HepG2 (cell line): Measurements from ENCODE around the gene NTMT1. TPM values are rescaled to one million over a fixed set of nuclear protein-coding genes. Genes with fewer than 3 reads are reported as not detected.

Experiments
- EP300 ChIP-seq, 3 experiments: sonication (generic) in 1 of 3; formaldehyde crosslinking in 1 of 3; IDR thresholded peaks; 2 replicates each; pipeline versions ENCODE4 v1.5.1 to v1.6.1; 2011 to 2020; ENCODE audit warnings: low read depth in 2 of 3, low read length in 2 of 3, borderline replicate concordance in 1 of 3, improper control_type of control experiment in 1 of 3, mild to moderate bottlenecking in 1 of 3, missing genetic modification reagents in 1 of 3, moderate library complexity in 1 of 3
- ETV5 ChIP-seq: IDR thresholded peaks from 2 replicates; pipeline ENCODE4 v1.6.1; 2018; ENCODE audit warnings: missing biosample characterization, missing genetic modification reagents, inconsistent platforms, borderline replicate concordance
- FOXA1 ChIP-seq, 2 experiments: fragments of 450-650 bp in 1 of 2; sonication (generic) in 1 of 2; formaldehyde crosslinking in 1 of 2; IDR thresholded peaks; 2 replicates each; pipeline versions ENCODE4 v1.4.0 to v1.6.1; 2016 to 2020; ENCODE audit warnings: missing genetic modification reagents in 1 of 2
- HIVEP1 ChIP-seq: sonication (generic); formaldehyde crosslinking; IDR thresholded peaks from 2 replicates; pipeline ENCODE4 v1.4.0; 2020; ENCODE audit warnings: mild to moderate bottlenecking, missing genetic modification reagents
- HMG20A ChIP-seq: IDR thresholded peaks from 2 replicates; pipeline ENCODE4 v1.6.1; 2016; ENCODE audit warnings: borderline replicate concordance
- HNRNPK ChIP-seq: fragments of 200-400 bp; formaldehyde crosslinking; IDR thresholded peaks from 2 replicates; pipeline ENCODE4 v1.6.1; 2018; ENCODE audit warnings: low read length, low read depth, moderate library complexity, mild to moderate bottlenecking; ENCODE audit not compliant: poor library complexity, severe bottlenecking
- HOXA7 ChIP-seq: sonication (generic); formaldehyde crosslinking; IDR thresholded peaks from 2 replicates; pipeline ENCODE4 v1.8.1; 2022; ENCODE audit warnings: mild to moderate bottlenecking, missing genetic modification reagents, moderate library complexity
- KAT7 ChIP-seq: IDR thresholded peaks from 2 replicates; pipeline ENCODE4 v1.6.1; 2018; ENCODE audit warnings: borderline replicate concordance, missing compliant biosample characterization
- KDM1A ChIP-seq: IDR thresholded peaks from 2 replicates; pipeline ENCODE4 v1.6.1; 2016; ENCODE audit warnings: missing compliant biosample characterization
- MTA3 ChIP-seq: sonication (generic); formaldehyde crosslinking; IDR thresholded peaks from 2 replicates; pipeline ENCODE4 v1.4.0; 2020; ENCODE audit warnings: missing genetic modification reagents
- NBN ChIP-seq: fragments of 450-650 bp; conservative IDR thresholded peaks from 2 replicates; pipeline ENCODE4 v1.6.1; 2017
- PCBP1 ChIP-seq: fragments of 200-400 bp; formaldehyde crosslinking; IDR thresholded peaks from 2 replicates; pipeline ENCODE4 v1.6.1; 2017; ENCODE audit warnings: mild to moderate bottlenecking, low read depth, low read length, borderline replicate concordance
- PCBP2 ChIP-seq: fragments of 200-400 bp; formaldehyde crosslinking; optimal IDR thresholded peaks from 2 replicates; pipeline ENCODE3; 2018; ENCODE audit warnings: low read length, low read depth; ENCODE audit not compliant: poor library complexity, severe bottlenecking
- RCOR2 ChIP-seq: IDR thresholded peaks from 2 replicates; pipeline ENCODE4 v1.6.1; 2016; ENCODE audit warnings: missing biosample characterization, missing genetic modification reagents
- TBP ChIP-seq: sonication (generic); formaldehyde crosslinking; IDR thresholded peaks from 2 replicates; pipeline ENCODE4 v1.5.0; 2020; ENCODE audit warnings: missing genetic modification reagents
- TCF7 ChIP-seq: sonication (generic); IDR thresholded peaks from 2 replicates; pipeline ENCODE4 v1.6.1; 2016; ENCODE audit warnings: antibody characterized with exemption, low read depth
- XBP1 ChIP-seq: sonication (generic); formaldehyde crosslinking; IDR thresholded peaks from 2 replicates; pipeline ENCODE4 v1.5.0; 2020; ENCODE audit warnings: missing genetic modification reagents
- XRCC5 ChIP-seq: fragments of 200-400 bp; formaldehyde crosslinking; optimal IDR thresholded peaks from 2 replicates; pipeline ENCODE3; 2017; ENCODE audit warnings: mild to moderate bottlenecking, low read length
- ZBTB38 ChIP-seq: sonication (generic); formaldehyde crosslinking; IDR thresholded peaks from 2 replicates; pipeline ENCODE4 v1.5.1; 2020; ENCODE audit warnings: mild to moderate bottlenecking, missing genetic modification reagents
- ZFX ChIP-seq: sonication (generic); formaldehyde crosslinking; IDR thresholded peaks from 2 replicates; pipeline ENCODE4 v1.4.0; 2020; ENCODE audit warnings: mild to moderate bottlenecking, low read depth, missing genetic modification reagents, moderate library complexity
- ZNF292 ChIP-seq: sonication (generic); formaldehyde crosslinking; IDR thresholded peaks from 2 replicates; pipeline ENCODE4 v1.8.1; 2022; ENCODE audit warnings: mild to moderate bottlenecking, low read depth, missing genetic modification reagents, borderline replicate concordance
- ZNF383 ChIP-seq: sonication (generic); formaldehyde crosslinking; IDR thresholded peaks from 2 replicates; pipeline ENCODE4 v1.4.0; 2020; ENCODE audit warnings: missing genetic modification reagents, mild to moderate bottlenecking, borderline replicate concordance
- ZNF713 ChIP-seq: sonication (generic); formaldehyde crosslinking; IDR thresholded peaks from 2 replicates; pipeline ENCODE4 v1.4.0; 2020; ENCODE audit warnings: mild to moderate bottlenecking, missing genetic modification reagents
- ZNF761 ChIP-seq: sonication (generic); formaldehyde crosslinking; conservative IDR thresholded peaks from 2 replicates; pipeline ENCODE4 v1.4.0; 2020; ENCODE audit warnings: mild to moderate bottlenecking, missing genetic modification reagents
- ZNF768 ChIP-seq: sonication (generic); formaldehyde crosslinking; IDR thresholded peaks from 2 replicates; pipeline ENCODE4 v1.4.0; 2020; ENCODE audit warnings: missing genetic modification reagents
- ZNF780A ChIP-seq: sonication (generic); formaldehyde crosslinking; IDR thresholded peaks from 2 replicates; pipeline ENCODE4 v1.8.0; 2022; ENCODE audit warnings: mild to moderate bottlenecking, missing genetic modification reagents, moderate library complexity
- ZNF790 ChIP-seq: sonication (generic); formaldehyde crosslinking; IDR thresholded peaks from 2 replicates; pipeline ENCODE4 v1.8.0; 2022; ENCODE audit warnings: missing genetic modification reagents, mild to moderate bottlenecking, borderline replicate concordance
- polyA plus RNA-seq, 8 experiments: library from polyadenylated mRNA; depleted of rRNA in 3 of 8; stranded (reverse) in 7 of 8; unstranded in 1 of 8; fragments of >200 nt; fragmentation: Illumina TruSeq in 4 of 8; extraction: Trizol in 4 of 8; gene quantifications; 2 replicates each; pipeline versions ENCODE4 v1.2.1 to v1.2.3, GENCODE V29; 2011 to 2016; ENCODE audit warnings: low read depth in 4 of 8, missing spikeins in 1 of 8, mixed read lengths in 1 of 8; ENCODE audit not compliant: insufficient read depth in 1 of 8
- total RNA-seq, 5 experiments: library from RNA; depleted of rRNA; stranded (reverse); fragments of >200 nt; fragmentation: Illumina TruSeq; extraction: Trizol; gene quantifications; 2 replicates each; pipeline ENCODE4 v1.2.3, GENCODE V29; 2016; ENCODE audit warnings: low read depth in 1 of 5
- TF ChIP-seq, protein P1 (sequence below): sonication (generic); formaldehyde crosslinking; IDR thresholded peaks from 2 replicates; pipeline ENCODE4 v1.4.0; 2020; ENCODE audit warnings: missing genetic modification reagents

NTMT1 gene
- total and polyA plus RNA-seq, 2 of the 13 experiments (the other 11 are each of a cell fraction or from before 2014, with no cell fraction given): 49.1 to 53.8 TPM

DNA sequence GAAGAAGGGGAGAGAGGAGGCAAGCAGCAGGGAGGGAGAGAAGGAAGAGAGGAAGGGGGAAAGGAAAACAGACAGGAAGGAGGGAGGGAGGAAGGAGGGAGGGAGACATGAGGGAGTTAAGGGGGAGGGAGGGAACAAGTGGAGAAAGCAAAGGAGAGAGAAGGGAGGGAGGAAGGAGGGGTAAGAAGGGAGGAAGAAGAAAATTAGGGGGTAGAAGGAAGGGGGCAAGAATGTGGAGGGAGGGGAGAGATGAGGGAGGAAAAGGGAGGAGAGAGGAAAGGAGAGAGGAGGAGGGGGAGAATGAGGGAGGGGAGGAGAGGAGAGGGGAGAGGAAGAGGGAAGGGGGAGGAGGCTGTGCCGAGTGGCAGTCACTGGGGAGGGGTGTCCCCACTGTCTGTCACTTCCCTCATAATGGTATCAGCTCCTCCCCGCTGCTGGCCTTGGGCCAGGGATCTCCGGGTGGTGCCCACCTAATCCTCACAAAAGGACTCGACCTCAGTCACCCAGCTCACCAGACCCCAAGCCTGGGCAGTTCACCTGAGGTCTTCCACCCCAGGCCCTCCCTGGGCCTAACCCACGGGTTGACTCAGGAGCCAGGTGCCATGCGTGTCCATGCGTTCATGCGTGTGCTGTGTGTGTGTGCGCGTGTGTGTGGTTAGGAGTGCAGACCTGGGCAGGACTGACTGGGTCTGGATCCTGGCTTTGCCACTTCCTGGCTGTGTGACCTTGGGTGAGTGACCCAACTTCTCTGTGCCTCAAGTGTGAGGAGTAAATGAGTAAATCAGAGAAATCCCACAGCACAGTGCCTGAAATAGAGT, 23.2 kb upstream of the NTMT1 start (continued):
- TF ChIP-seq NBN (no peak), ZNF292 (CRISPR knock-in tag) (no peak), KAT7 (CRISPR knock-in tag) (peak; percentile 52; the same call in 1 of the 2 replicates), FOXA1 (IDR thresholded peaks at IDR 0.05) (0 out of 2 replicates have a peak, but pooled peaks have one; percentile 7), FOXA1 (CRISPR knock-in tag; IDR thresholded peaks at IDR 0.05) (no peak), ZNF780A (CRISPR knock-in tag) (no peak), ZFX (0 out of 2 replicates have a peak, but pooled peaks have one; percentile 11), XBP1 (CRISPR knock-in tag) (no peak), MTA3 (CRISPR knock-in tag) (no peak), PCBP2 (peak; percentile 77), HMG20A (CRISPR knock-in tag) (no peak), XRCC5 (no peak), ETV5 (CRISPR knock-in tag) (0 out of 2 replicates have a peak, but pooled peaks have one; percentile 21), TCF7 (no peak), TBP (CRISPR knock-in tag) (no peak), ZNF768 (CRISPR knock-in tag) (peak; percentile 99), ZNF790 (CRISPR knock-in tag) (no peak), RCOR2 (CRISPR knock-in tag) (0 out of 2 replicates have a peak, but pooled peaks have one; percentile 39), ZNF713 (no peak), KDM1A (peak; percentile 84), HOXA7 (CRISPR knock-in tag) (no peak), ZNF761 (no peak), HIVEP1 (CRISPR knock-in tag) (no peak), ZNF383 (0 out of 2 replicates have a peak, but pooled peaks have one; percentile 40), EP300 (IDR thresholded peaks at IDR 0.05; ENCODE audit: low read depth in 2 of 2, low read length in 2 of 2) (no peak), EP300 (CRISPR knock-in tag; IDR thresholded peaks at IDR 0.05; ENCODE audit: borderline replicate concordance) (0 out of 2 replicates have a peak, but pooled peaks have one; percentile 16), HNRNPK (peak; percentile 73), PCBP1 (0 out of 2 replicates have a peak, but pooled peaks have one; percentile 41), ZBTB38 (CRISPR knock-in tag) (0 out of 2 replicates have a peak, but pooled peaks have one; percentile 21)
- TF ChIP-seq, protein P1, sequence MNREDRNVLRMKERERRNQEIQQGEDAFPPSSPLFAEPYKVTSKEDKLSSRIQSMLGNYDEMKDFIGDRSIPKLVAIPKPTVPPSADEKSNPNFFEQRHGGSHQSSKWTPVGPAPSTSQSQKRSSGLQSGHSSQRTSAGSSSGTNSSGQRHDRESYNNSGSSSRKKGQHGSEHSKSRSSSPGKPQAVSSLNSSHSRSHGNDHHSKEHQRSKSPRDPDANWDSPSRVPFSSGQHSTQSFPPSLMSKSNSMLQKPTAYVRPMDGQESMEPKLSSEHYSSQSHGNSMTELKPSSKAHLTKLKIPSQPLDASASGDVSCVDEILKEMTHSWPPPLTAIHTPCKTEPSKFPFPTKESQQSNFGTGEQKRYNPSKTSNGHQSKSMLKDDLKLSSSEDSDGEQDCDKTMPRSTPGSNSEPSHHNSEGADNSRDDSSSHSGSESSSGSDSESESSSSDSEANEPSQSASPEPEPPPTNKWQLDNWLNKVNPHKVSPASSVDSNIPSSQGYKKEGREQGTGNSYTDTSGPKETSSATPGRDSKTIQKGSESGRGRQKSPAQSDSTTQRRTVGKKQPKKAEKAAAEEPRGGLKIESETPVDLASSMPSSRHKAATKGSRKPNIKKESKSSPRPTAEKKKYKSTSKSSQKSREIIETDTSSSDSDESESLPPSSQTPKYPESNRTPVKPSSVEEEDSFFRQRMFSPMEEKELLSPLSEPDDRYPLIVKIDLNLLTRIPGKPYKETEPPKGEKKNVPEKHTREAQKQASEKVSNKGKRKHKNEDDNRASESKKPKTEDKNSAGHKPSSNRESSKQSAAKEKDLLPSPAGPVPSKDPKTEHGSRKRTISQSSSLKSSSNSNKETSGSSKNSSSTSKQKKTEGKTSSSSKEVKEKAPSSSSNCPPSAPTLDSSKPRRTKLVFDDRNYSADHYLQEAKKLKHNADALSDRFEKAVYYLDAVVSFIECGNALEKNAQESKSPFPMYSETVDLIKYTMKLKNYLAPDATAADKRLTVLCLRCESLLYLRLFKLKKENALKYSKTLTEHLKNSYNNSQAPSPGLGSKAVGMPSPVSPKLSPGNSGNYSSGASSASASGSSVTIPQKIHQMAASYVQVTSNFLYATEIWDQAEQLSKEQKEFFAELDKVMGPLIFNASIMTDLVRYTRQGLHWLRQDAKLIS (CRISPR knock-in tag): no peak
